SH-SY5Y (cell line): ENCODE measurements around the gene PROK2.

ENCODE experiments used
- GATA2 ChIP-seq: IDR thresholded peaks from 2 replicates; pipeline ENCODE4 v1.6.1; 2011; ENCODE audit warnings: mild to moderate bottlenecking, low read depth, low read length
- GATA3 ChIP-seq: IDR thresholded peaks from 2 replicates; pipeline ENCODE4 v1.6.1; 2011; ENCODE audit warnings: low read depth, mild to moderate bottlenecking, low read length, moderate library complexity

DNA sequence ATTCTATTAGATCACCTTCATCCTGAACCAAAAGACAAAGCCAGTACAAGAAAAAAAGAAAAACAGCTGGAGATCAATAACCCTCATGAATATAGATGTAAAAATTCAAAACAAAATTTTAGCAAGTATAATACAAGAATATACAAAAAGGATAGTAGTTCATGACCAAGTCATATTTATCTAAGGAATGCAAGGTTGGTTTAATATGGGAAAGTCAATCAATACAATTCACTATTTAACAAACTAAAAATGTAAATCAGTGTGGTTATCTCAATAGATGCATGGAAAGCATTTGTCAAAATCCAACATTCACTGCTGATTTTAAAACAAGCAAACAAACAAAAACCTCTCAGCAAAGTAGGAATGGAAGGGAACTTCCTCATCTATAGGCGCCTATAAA lies 42.3 kb downstream of the PROK2 start:
- no peak for TF ChIP-seq GATA3
- no peak for TF ChIP-seq GATA2
